Activated CD8-positive, alpha-beta T cell treated with anti-CD3 and anti-CD28 coated beads, Interleukin-2, amount 10 ng/mL, durations not matched to agents 7 days and 5 days (primary cell): ENCODE results near the gene PIP4K2C. TPM values are rescaled to one million over a fixed set of nuclear protein-coding genes. Genes with fewer than 3 reads are reported as not detected.
"Not testable (repeated sequence)": the region's sequence is repeated elsewhere in the genome, so short reads cannot be mapped to it uniquely, and the experiment has no call there.

Source experiments
- ATAC-seq: fragments of 150-1000 bp; cut with Tn5 transposase; one replicate; pipeline ENCODE4 v1.10.0; 2021; ENCODE audit warnings: moderate library complexity
- CTCF ChIA-PET: fragments of 350-600 bp; sonication (Branson Sonifier 250); formaldehyde crosslinking; loops from one replicate; lab custom pipeline; 2021; ENCODE audit warnings: antibody characterized with exemption; lab: Charles Lee
- POLR2A ChIA-PET: fragments of 350-600 bp; sonication (Branson Sonifier 250); formaldehyde crosslinking; loops from one replicate; lab custom pipeline; 2021; ENCODE audit warnings: antibody characterized with exemption; lab: Charles Lee
- DNase-seq: peaks from one replicate; pipeline ENCODE4 v3.0.0-alpha.2; 2020
- H3K27ac Mint-ChIP-seq: one replicate; pipeline ENCODE4 v1.8.0; 2021; ENCODE audit warnings: mild to moderate bottlenecking, mixed read lengths
- H3K27me3 Mint-ChIP-seq: one replicate; pipeline ENCODE4 v1.8.0; 2021; ENCODE audit warnings: low read depth, mixed read lengths
- H3K36me3 Mint-ChIP-seq: one replicate; pipeline ENCODE4 v1.8.0; 2021; ENCODE audit warnings: low read depth, mixed read lengths
- H3K4me1 Mint-ChIP-seq: one replicate; pipeline ENCODE4 v1.8.0; 2021; ENCODE audit warnings: low read depth, mixed read lengths
- H3K4me3 Mint-ChIP-seq: one replicate; pipeline ENCODE4 v1.8.0; 2021; ENCODE audit warnings: mild to moderate bottlenecking, mixed read lengths
- H3K9me3 Mint-ChIP-seq: one replicate; pipeline ENCODE4 v1.8.0; 2022; ENCODE audit warnings: mixed read lengths; ENCODE audit not compliant: insufficient read depth
- total RNA-seq, 2 experiments: library from RNA; stranded (reverse); gene quantifications; one replicate each; pipeline ENCODE4 v1.2.3, GENCODE V29; 2021

The PIP4K2C gene
- total RNA-seq, 2 experiments from 2014 or later, result 16.8 to 17.9 TPM

DNA sequence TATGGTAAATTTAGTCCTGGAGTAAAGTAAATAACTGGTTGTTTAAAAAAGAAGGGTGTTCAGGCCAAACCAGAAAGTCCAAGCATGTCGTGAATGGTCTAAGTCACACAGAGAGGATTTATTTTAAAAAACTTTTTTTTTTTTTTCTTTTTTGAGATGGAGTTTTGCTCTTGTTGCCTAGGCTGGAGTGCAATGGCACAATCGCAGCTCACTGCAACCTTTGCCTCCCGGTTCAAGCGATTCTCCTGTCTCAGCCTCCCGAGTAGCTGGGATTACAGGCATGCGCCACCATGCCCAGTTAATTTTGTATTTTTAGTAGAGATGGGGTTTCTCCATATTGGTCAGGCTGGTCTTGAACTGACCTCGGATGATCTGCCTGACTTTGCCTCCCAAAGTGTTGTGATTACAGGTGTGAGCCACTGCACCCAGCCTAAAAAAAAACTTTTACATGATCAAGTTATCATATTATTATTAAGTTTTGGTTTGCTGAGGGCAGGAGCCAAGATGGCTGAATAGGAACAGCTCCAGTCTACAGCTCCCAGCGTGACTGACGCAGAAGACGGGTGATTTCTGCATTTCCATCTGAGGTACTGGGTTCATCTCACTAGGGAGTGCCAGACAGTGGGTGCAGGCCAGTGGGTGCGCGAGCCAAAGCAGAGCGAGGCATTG is 55.1 kb downstream of the PIP4K2C start:
- ATAC-seq, DNase-seq, H3K36me3 Mint-ChIP-seq, H3K4me1 Mint-ChIP-seq, H3K4me3 Mint-ChIP-seq, H3K9me3 Mint-ChIP-seq, H3K27ac Mint-ChIP-seq, POLR2A ChIA-PET, H3K27me3 Mint-ChIP-seq: not testable (repeated sequence)
- CTCF ChIA-PET, result interaction anchor here (1.0 to 1.1 kb wide), 2 partner anchors 18 to 40 kb away, joined by 3 read pairs; no protein-coding TSS in a partner anchor

DNA sequence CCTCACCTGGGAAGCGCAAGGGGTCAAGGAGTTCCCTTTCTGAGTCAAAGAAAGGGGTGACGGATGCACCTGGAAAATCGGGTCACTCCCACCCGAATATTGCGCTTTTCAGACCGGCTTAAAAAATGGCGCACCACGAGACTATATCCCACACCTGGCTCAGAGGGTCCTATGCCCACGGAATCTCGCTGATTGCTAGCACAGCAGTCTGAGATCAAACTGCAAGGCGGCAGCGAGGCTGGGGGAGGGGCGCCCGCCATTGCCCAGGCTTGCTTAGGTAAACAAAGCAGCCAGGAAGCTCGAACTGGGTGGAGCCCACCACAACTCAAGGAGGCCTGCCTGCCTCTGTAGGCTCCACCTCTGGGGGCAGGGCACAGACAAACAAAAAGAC is 55.7 kb downstream of the PIP4K2C start:
- H3K27me3 Mint-ChIP-seq, H3K36me3 Mint-ChIP-seq, DNase-seq, H3K27ac Mint-ChIP-seq, H3K9me3 Mint-ChIP-seq, CTCF ChIA-PET, ATAC-seq, H3K4me1 Mint-ChIP-seq, H3K4me3 Mint-ChIP-seq, POLR2A ChIA-PET: not testable (repeated sequence)

Other genes starting within 250 kb of the PIP4K2C start
- 10 to 100 TPM; 59.0 to 61.7 TPM for gene R3HDM2, start 160.1 kb upstream of the PIP4K2C start, total RNA-seq
- gene INHBC, start 156.4 kb upstream of the PIP4K2C start, total RNA-seq, result not detected
- not detected for gene INHBE, start 135.9 kb upstream of the PIP4K2C start, total RNA-seq
- 1 to 10 TPM in 1 of 2 experiments, under 1 TPM in 1; 0.68 to 1.9 TPM for gene GLI1, start 131.4 kb upstream of the PIP4K2C start, total RNA-seq
- gene ARHGAP9, start 111.3 kb upstream of the PIP4K2C start, total RNA-seq, result 100 to 1,000 TPM; 243 to 248 TPM
- gene MARS1, start 103.1 kb upstream of the PIP4K2C start, total RNA-seq, result 100 to 1,000 TPM; 275 to 291 TPM
- gene DDIT3, start 70.7 kb upstream of the PIP4K2C start, total RNA-seq, result 10 to 100 TPM; 14.9 to 15.0 TPM
- gene MBD6, start 68.4 kb upstream of the PIP4K2C start, total RNA-seq, result 10 to 100 TPM; 68.4 to 71.4 TPM
- 10 to 100 TPM; 89.3 to 96.5 TPM for gene DCTN2, start 44.0 kb upstream of the PIP4K2C start, total RNA-seq
- gene KIF5A, start 41.1 kb upstream of the PIP4K2C start, total RNA-seq, result 1 to 10 TPM in 1 of 2 experiments, under 1 TPM in 1; 0.99 to 1.4 TPM
- 10 to 100 TPM; 15.4 to 17.8 TPM for gene DTX3, start 13.6 kb downstream of the PIP4K2C start, total RNA-seq
- under 1 TPM; 0.37 TPM for gene ARHGEF25, start 20.2 kb downstream of the PIP4K2C start, total RNA-seq
- gene B4GALNT1, start 42.0 kb downstream of the PIP4K2C start, total RNA-seq, result under 1 TPM; 0.84 to 0.99 TPM
- gene OS9, start 102.9 kb downstream of the PIP4K2C start, total RNA-seq, result 100 to 1,000 TPM; 100 to 107 TPM
- gene AGAP2, start 147.6 kb downstream of the PIP4K2C start, total RNA-seq, result 10 to 100 TPM; 68.6 to 72.5 TPM
- 10 to 100 TPM; 12.9 to 13.3 TPM for gene TSPAN31, start 153.8 kb downstream of the PIP4K2C start, total RNA-seq
- gene CDK4, start 161.1 kb downstream of the PIP4K2C start, total RNA-seq, result 100 to 1,000 TPM; 132 to 146 TPM
- gene MARCHF9, start 163.9 kb downstream of the PIP4K2C start, total RNA-seq, result 10 to 100 TPM; 23.6 to 24.4 TPM
- gene CYP27B1, start 175.9 kb downstream of the PIP4K2C start, total RNA-seq, result 1 to 10 TPM; 2.3 to 2.6 TPM
- gene METTL1, start 180.9 kb downstream of the PIP4K2C start, total RNA-seq, result 10 to 100 TPM; 26.3 to 28.8 TPM
- gene EEF1AKMT3, start 181.4 kb downstream of the PIP4K2C start, total RNA-seq, result 1 to 10 TPM; 3.1 to 3.2 TPM
- gene TSFM, start 191.6 kb downstream of the PIP4K2C start, total RNA-seq, result 10 to 100 TPM; 35.0 to 35.8 TPM
- gene AVIL, start 227.5 kb downstream of the PIP4K2C start, total RNA-seq, result 1 to 10 TPM; 2.3 to 2.5 TPM